ENCODE data around the gene TRMU.
"Not testable (repeated sequence)": the region's sequence is repeated elsewhere in the genome, so short reads cannot be mapped to it uniquely, and the experiment has no call there.

The TRMU gene

DNA sequence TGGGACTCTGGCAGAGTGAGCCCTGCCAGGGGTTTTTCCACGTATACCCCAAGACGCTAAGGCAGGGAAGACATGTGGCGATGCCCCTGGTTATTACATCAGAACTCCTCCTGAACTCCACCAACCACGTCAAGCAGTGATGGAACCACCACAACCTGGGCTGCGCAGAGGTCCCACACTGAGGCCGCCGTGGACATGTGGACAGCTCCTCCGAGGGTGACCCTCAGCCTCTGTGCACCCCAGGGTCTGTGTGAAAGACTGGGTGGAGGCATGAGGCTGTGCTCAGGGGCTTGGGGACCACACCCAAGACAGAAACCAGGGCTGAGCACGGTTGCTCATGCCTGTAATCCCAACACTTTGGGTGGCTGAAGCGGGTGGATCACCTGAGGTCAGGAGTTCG, 52.2 kb downstream of the TRMU start:
- DNase-seq (ENCODE audit: low read depth in 2 of 2) = no peak

DNA sequence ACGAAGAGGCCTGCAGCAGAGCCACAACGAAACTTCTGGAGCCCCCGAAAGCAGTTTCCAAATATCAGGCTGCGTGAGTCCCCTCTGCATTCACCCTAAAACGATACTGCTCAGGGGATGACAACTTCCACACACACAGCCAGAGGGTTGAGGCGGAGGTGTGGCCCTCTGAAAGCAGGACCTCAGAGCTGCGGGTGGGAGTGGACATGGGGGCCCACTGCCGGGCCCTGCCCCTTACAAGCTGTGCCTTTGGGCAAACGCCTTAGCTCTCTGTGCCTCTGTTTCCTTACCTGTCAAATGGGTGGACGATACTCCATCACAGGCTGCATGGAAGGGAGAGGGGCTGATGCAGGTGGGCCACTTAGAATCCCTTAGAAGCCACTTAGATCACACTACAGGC, 53.1 kb downstream of the TRMU start:
- DNase-seq (ENCODE audit: low read depth in 2 of 2) = no peak

DNA sequence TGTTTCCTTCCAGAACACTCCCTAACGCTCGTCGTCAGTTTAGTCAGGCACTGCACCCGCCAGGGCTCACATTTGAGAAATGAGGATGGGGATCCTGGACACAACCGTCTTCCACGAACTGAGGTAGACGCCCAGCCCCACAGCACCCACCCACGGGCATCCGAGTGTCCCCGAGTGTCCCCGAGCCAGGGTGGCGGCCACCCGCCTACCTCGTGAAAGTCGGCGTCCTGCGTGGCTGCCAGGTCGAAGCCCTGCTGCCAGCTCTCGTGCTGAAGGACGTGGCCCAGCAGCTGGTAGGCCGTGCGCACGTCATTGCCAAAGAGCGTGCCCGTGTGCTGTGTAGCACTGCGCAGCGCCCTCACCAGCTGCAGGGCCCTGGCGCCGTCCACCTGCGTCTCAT, 53.6 kb downstream of the TRMU start:
- no peak for DNase-seq (ENCODE audit: low read depth in 2 of 2)

DNA sequence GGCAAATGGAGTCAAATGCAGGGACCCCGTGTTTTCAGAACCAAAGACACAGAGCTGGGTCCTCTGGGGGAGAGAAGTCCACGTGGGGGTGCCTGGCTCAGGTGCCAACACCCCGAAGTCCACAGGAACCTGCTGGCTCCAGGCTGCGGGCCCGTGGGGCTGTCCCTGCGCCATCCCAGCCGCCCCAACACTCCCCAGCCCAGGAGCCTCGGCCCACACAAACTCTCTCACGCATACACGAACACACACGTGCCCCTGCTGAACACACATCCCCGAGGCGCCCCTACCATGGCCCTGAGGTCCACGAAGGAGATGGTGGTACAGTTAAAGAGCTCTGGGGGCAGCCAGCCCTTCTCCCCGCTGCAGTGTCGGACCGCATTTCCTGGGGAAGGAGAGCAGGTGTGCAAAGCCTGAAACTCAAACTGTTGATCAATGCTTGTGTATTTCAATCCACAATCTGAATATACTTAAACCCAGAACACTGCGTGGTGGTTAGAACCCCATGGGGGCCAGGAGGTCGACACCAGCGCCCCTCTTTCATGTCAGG, 54.7 kb downstream of the TRMU start:
- no peak for DNase-seq (ENCODE audit: low read depth in 2 of 2)

DNA sequence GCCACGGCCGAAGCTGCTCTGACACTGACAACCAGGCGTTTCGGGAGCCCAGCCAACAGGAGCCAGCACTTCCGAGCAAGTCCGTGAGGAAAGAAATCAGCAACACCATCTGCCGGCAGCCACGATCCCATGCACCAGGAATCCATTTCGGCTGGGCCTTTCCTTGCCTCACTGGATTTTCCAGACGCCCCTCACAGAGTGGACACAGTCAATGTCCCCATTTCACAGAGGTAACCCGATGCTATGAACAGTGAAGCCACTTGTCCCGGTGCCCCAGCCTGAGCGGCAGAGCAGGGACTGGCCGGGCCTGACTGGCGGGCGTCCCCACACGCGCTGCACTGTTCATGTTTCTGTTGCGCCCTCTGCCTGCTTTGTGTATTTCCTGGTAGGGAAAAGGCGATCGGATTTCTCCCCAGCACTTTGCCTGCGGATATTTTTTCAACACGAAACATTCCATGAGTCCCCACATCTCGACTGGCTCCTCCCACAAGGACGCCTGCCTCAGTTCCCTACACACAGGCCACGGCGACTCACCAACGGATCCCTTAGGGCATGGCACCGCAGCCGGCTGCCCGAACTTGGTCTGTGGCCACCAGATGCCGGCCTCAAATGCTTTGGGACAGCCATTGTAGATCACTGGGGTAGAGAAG, 55.3 kb downstream of the TRMU start:
- no peak for DNase-seq (ENCODE audit: low read depth in 2 of 2)

DNA sequence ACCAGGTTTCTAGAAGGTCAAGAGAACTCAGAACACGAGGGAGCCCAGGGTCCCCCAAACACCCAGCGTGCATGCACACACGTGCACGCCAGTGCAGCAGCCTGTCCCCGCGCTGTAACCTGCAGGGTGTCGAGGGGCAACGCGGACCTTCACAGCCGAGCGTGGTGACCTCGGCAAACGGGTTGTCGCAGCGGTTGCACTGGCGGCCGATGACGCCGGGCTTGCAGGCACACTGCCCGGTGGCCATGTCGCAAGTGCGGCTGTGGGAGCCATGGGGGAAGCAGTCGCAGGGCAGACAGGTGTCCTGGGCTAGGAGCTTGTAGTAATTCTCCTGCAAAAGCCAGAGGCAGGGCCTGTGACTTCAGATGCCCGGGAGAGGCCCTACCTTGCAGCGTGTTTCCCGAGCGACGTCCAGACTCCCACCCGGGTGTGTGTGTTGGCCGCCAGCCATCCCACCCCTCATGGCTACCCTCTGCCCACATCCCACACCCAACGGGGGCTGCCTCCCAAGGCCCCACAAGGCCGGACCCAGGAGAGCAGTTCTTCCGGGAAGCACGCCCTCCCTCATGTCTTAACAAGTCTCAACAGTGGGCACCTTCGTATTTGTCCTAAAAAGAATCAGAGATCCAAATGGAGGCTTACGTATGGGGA, 56.1 kb downstream of the TRMU start:
- no peak for DNase-seq (ENCODE audit: low read depth in 2 of 2)

DNA sequence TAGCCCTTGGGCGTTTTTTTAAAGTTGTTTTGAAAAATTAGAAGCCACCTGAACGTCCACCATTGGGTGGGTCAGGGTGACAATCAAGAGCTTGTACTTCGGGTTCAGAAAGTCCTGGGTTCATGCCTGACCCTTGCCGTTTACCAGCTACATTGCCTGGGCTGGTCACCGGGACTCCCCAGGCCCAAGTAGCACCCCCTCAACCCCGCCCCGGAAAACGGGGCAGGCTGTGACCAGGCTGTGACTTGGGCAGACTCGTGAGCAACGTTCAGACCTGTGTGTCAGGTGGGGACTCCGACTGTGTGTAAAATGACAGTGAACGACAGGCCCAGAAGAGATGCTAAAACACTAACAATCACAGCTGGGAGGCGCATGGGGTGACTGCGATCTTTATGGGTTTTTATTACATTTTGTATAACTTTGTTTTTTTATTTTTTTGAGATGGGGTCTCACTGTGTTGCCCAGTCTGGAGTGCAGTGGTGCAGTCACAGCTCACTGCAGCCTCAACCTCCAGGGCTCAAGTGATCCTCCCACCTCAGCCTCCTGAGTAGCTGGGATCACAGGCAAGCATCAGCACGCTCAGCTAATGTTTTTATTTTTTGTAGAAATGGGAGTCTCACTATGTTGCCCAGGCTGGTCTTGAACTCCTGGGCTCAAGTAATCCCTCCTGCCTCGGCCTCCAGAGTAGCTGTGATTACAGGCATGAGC, 56.8 kb downstream of the TRMU start:
- DNase-seq (ENCODE audit: low read depth in 2 of 2) = no peak

DNA sequence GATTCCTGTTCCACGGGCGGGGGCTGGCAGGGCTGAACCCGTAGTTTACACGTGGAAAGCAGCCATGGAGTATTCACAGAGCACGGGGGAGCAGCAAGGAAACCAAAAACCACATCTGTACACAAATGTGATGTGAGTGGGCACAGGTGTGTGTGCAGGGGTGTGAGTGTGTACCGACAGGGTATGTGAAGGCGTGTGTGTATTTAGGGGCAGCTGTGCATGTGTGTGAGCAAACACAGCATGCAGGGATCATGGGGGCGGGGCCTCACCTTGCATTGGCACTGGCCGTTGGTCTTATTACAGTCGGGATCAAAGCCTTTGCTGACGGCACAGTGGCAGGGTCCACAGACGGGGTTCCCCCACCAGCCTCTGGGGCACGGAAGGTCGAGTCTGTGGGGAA, 58.4 kb downstream of the TRMU start:
- DNase-seq (ENCODE audit: low read depth in 2 of 2) = no peak

DNA sequence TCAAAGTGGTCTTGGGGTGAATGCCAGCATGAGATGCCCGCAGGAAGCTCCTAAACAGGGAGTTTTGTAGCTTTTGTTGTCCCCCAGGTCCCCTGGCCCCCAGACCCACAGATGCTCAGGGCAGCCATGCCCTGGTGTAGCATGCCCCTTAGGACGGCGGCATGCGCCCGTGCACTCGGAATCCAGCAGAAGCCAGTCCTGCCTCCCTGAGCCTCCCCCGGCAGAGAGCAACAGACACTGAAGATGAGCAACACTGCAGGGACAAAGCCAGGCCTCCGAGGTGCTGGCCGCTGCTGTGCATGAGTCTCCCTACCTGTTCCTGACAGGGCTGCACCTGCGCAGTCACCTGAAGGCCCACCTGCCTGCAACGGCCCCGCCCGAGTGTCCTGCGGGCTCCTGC, 59.1 kb downstream of the TRMU start:
- DNase-seq (ENCODE audit: low read depth in 2 of 2) = no peak

DNA sequence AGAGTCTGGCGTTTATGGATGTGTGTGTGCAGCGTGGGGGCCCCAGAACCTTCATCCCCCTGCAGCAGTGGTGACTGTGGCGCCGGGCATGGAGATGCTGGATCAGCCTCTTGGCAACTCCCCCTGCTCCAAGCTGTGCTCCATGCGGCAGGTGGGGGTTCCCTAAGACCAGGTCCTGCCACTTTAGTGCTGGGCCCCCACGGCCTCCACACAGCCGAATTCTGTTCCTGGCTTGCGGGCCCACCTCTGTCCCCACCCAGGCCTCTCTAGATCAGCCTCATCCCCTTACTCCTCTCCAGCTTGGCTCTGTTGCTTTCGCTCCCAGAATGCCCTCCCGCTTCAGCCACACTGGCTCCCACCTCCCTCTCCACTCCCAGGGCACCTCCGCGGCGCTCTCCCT, 59.6 kb downstream of the TRMU start:
- no peak for DNase-seq (ENCODE audit: low read depth in 2 of 2)

DNA sequence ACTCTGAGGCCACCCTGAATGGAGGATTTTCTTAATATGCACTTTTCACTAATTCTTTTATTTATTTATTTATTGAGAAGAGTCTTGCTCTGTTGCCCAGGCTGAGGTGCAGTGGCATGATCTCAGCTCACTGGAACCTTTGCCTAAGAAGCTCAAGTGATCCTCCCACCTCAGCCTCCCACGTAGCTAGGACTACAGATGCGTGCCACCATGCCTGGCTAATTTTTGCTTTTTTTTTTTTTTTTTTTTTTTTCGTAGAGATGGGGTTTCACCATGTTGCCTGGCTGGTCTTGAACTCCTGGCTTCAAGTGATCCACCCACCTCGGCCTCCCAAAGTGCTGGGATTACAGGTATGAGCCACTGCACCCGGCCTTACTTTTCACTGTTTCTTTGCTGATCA, 61.5 kb downstream of the TRMU start:
- DNase-seq (ENCODE audit: low read depth in 2 of 2) = not testable (repeated sequence)

DNA sequence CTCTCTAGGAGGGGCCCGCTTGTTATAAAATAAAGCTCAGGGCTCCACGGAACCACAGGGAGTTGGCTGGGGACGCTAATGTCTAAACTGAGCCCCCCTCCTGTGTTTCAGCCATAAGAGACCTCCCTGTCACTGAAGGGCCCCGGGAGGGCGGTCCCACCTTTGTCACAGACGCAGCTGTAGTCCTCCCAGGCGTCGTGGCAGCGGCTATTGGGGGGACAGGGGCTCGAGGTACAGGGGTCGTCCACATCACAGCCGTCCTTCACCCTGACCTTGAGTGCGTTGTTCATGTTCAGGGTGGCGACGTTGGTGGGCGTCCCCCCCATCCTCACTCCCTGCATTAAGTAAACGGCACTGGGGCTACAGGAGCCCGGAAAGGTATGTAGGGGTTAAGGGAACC, 62.0 kb downstream of the TRMU start:
- DNase-seq (ENCODE audit: low read depth in 2 of 2) = no peak

DNA sequence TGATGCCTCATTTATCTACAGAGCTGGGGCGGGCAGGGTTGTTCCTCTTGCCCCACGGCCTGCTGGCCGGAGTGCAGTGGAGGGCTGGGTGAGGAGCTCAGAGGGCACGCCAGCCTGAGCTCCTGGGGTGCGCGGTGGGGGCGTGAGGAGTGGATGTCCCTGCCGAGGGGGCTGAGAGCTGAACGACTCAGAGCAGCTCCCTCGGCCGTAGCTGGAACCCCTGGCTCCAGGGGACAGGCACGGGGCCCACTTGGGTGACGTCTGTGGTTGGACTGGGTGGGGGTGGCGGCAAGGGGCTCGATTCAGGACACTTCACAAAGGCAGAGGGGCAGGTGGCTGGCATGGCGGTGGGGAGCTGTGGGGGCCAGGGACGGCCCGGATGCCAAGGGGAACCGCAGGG, 62.4 kb downstream of the TRMU start:
- no peak for DNase-seq (ENCODE audit: low read depth in 2 of 2)

DNA sequence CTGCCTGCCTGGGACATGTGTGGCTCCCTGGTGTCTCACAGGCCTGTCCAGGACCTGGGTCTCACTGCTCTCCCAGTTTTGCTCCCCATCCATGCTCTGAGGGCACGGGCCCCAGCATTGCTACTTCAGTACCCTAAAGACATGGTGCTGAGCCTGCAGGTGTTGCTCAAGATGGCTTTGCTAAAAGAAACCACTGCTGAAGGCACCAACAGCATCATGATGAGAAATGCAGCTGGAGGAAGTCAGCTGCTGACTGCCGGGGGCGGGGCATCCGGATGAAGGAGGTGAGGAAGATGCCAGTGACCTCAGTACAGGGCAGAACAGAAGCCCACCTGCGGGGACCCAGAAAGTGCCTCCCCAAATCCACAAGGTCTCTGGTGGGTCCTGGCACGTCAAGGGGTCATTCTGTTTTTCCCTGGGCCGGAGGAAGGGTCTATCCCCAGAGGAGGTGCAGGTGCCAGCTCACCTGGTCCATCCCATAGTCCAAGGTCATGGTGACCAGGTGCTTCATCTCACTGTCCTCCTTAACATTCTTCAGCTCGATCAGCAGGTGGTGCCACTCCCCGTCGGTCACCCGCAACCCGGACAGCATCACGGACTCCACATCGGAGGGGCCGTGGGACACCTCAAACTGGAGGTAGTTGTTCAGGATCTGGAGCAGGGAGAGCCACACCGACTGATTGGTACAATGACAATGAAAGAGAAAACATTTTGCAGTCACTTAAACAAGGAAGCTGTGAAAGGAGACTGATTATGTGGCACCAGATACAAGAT, 63.9 kb downstream of the TRMU start:
- no peak for DNase-seq (ENCODE audit: low read depth in 2 of 2)

DNA sequence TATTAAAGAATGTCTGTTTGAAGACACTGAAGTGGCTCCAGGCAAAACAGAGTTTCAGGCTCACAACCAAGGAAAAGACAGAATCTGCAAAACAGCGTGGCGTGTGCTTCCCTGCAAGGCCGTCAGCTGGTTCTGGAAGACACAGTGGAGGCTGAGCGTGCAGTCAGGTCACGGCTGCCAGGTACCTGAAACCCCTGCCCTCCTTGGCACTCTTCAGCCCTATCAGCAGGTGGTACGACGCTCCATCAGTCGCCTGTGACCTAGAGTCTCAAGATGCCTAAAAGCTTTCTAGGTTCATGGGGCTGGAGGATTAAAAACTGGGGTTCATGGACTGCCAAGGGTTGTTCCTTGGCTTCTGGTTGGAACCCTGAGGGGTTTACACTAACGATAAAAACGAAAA, 65.9 kb downstream of the TRMU start:
- DNase-seq (ENCODE audit: low read depth in 2 of 2) = no peak

DNA sequence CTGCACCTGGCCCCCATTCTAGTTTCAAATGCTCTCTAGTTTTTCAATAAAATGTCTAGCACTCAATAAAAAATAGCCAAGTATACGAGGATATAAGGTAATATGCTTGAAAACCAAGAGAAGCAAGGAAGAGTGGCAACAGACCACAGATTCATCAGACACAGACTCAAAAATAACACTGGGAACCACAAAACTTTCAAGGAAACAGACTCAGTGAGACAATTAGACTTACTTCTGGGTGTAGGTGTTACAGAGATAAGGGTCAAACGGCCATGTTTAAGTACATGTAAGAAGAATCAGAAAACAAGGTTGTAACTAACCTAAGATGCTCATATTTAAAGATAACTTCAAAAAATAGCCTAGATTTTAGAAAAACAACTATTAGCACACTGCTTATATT, 67.0 kb downstream of the TRMU start:
- DNase-seq (ENCODE audit: low read depth in 2 of 2) = no peak

DNA sequence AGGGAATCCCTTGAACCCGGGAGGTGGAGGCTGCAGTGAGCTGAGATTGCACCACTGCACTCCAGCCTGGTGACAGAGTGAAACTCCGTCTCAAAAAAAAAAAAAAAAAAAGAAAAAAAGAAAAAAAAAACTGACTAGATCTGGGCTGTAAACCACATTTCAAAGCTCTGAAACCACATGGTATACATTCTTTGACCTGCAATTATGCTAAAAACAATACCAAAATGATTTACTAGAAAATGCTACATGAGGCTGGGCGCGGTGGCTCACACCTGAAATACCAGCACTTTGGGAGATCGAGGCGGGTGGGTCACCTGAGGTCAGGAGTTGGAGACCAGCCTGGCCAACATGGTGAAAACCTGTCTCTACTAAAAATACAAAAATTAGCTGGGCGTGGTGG, 68.4 kb downstream of the TRMU start:
- DNase-seq (ENCODE audit: low read depth in 2 of 2) = not testable (repeated sequence)

DNA sequence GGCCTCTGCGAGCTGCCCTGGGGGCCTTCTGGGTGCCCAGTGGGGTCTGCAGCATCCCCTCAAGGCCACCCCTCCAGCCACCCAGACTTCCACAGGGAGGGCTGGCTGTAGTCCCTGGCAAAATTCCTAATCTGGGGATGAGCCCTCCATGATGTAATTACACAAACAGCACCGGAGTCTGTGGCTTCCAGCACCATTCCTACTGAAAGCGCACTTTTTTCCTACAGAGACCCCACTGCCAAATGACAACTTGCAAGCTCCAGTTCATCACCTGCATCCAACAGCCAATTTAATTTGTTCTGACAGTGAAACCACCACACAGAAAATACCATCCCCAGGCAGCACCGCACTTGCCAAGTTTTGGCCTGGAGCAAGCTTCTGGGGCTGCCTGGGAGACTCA, 70.4 kb downstream of the TRMU start:
- DNase-seq (ENCODE audit: low read depth in 2 of 2) = no peak

DNA sequence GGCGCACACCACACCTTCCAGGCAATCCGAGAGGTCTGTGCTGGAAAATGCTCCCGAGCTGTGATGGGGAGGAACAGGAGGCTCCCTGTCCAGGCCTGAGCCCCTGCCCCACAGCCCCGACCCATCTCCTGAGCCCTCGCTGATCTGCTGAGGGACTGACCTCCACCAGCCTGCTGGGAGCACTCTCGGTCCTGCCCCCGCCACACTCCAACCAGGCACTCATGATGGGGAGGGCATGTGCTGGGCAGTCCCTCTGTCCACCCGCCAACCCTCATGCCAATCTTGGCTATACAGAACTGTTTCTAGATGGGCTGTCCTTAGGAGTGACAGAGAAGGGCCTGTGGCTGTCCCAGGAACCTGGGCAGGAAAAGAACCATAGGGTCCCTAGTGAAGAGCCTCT, 70.8 kb downstream of the TRMU start:
- no peak for DNase-seq (ENCODE audit: low read depth in 2 of 2)

DNA sequence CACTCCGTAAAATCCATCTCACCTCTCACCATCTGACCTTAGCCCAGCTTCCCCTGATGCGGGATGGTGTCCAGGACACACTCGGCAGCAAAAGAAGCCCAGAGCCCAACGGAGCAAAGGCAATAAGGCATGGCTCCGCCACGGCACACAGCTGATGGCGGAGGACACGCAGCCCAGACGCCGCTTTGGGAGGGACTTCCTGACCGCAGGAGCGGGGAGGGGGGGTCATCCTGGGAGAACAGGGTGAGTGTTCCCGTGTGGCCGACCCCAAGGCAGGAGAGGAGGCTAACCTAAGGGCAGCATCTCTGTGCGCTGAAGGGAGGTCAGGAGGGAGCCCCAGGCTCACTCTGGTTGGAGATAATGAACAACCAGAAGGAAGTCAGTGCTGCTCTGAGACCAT, 71.3 kb downstream of the TRMU start:
- DNase-seq (ENCODE audit: low read depth in 2 of 2) = no peak

Data from stimulated activated CD8-positive, alpha-beta memory T cell treated with anti-CD3 and anti-CD28 coated beads, Interleukin-2, amount 100 ng/mL, for 48 hours (primary cell).